ENCODE data around the gene GGT6.
A peak's percentile ranks its signal among the peaks of the same experiment; 100 is the strongest.

Gene GGT6

DNA sequence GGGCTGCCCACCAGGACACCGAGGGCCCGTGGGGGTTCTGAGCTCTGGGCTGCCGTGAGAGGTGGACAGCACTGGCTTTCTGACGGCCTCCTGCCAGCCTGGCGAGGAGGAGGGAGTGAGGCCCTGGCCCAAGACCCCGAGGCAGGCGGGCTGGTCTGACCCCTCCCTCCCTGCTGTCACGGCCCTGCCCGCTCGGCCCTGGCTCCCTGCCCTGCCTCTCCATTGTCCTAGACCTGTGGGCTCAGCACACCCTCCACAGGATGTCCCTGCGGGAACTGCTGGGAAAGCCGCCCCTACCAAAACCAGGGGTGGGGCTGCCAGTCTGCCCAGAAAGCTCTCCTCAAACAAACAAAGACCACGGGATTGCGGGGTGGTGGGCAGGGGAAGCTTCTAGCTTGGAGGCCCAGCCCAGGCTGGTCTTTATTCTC lies 41.0 kb downstream of the GGT6 start:
- peak; percentile 62 for DNase-seq

DNA sequence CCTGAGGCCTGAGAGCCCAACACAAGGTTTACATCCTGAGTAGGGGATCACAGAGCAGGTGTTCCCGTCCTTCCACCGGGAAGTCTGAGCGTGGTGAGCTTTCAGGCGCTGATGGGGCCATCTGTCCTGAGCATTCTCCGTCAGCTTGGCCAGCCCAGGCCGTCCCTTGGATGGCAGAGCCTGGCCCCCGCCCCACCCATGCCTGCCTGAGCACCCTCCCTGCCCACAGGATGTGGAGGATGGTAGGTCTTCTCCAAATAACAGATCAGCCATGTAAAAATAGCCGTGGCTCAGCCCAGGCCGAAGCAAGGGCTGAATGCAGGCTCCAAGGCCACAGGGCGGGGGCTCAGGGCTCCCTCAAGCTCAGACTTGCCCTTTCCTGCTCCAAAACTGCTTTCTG lies 41.5 kb downstream of the GGT6 start:
- no peak for DNase-seq

DNA sequence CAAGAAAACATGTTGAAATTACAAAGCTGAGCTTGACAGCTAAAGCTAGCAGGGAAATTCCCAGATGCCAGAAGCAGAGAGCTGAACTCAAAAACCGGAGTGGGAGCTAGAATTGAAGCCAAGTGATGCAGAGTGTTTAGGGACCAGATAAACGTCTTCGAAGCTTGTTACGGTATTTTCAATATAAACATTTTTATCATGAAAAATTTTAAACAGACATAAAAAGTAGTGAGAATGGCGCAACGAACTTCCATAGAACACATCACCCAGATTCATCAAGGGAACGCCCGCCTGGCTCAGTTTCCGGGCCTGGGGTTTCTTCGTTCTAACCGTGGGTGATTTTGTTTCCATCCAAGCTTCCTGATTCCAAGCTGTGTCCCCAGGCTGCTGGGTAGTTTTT lies 43.6 kb downstream of the GGT6 start:
- no peak for DNase-seq

- DNase-seq, result no peak
Measured at GRCh38 chr17:4515501-4515900, 44.9 kb downstream of the GGT6 start.

- no peak for DNase-seq
Measured at GRCh38 chr17:4514779-4515178, 45.6 kb downstream of the GGT6 start.

- no peak for DNase-seq
Measured at GRCh38 chr17:4514206-4514605, 46.2 kb downstream of the GGT6 start.

DNA sequence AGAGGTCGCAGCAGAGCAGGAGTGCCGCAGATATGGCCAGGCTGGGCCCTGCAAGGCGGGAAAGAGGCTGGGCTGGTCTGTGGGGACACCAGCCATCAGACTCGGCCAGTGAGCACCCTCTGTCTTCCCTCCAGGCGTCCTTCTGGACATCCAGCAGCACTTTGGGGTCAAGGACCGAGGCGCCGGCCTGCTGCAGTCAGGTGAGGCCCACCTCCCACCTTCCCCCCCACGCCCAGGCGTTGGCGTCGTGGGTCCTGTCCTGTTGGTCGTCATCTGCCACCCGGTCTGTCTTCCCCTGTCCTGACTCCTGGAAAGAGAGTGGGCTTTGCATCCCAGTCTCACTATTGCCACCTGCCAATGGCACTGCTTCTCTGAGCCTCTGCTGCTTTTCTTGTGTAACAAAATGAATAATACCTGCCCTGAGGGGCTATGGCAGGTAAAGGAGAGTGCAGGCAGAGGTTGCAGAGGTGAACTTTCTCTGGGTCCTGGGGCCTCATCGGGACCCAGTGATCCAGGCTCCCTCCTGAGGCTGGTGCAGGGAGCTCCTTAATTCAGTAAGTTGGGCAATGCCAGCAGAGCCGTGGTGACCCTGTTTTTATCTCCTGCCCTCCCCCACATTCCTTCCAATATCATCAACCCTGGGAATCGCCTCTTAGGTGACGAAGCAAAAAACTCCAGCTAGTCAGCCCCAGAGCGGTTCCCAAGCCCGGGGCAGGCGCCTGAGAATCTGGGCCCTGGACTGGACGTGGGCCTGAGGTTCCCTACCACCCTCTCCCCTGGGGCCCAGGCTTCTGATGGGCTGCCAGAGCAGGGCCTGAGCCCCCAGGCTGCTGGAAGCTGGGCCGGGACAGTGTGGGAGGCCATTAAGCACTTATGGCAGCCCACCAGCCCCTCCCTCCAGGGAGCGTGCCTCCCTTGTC lies 47.0 kb downstream of the GGT6 start:
- no peak for DNase-seq

DNA sequence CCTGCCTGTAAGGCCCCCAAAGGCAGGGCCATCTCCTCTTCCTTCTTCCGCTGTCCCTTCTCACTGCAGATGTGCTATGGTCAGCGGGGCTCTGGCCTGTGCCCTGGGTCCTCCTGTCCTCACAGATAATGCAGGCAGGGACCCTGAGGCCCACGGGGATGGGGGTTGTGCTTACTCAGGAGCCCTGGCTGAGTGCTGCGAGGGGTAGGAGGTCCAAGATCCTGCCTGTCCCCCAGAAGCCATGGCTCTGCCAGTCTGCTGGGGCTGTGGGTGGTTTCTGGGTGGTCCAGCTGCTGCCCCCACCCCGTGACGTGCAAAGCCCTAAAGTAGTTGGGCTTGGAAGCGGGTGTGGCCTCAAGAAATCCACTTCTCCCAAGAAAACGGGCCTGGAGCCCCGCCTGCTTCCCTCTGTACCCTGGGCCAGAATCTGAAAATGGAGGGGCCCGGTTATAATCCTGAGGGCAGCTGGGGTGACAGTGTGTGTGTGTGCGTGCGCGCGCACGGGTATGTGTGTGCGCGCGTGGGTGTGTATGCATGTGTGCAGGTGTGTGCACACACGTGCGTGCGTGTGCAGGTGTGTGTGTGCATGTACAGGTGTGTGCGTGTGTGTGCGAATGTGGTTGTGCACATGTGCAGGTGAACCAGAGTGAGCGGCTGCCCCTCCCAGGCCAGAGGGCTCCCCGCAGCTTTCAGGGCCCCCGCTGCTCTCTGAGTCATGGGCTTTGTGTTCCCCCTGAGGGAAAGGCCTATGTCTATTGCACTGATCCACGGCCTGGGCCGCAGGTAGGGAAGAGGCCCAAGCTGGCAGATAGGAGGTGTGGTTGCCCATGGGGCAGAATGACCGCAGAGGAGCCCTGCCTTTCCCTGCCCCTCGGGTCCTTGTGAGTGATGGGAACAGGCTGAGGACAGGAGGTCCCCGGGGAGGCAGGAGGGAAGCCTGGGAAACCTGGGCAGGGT lies 47.9 kb downstream of the GGT6 start:
- no peak for DNase-seq

- DNase-seq, result no peak
Measured at GRCh38 chr17:4511199-4511932, 49.0 kb downstream of the GGT6 start.

GRCh38 chr17:4510618-4510941 lies 49.8 kb downstream of the GGT6 start:
- DNase-seq, result no peak

- DNase-seq, result no peak
Measured at GRCh38 chr17:4509923-4510617, 50.3 kb downstream of the GGT6 start.

DNA sequence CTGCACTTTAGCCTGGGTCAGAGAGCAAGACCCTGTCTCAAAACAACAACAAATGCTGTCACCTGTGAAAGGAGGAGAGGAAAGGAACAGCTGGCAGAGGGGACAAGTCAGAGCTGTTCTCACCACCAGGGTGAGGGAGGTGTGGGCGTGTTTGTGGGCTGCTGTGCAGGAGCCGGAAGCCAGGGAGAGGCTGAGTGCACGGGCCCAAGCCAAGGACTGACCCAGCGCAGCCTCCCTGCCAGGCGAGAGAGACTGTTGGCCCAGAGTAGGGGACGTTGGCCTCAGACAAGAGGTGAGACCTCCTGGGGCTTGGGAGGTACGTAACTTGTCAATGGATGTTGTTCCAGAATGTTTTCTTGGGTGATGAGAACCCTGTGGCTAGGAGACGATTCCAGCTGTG lies 51.0 kb downstream of the GGT6 start:
- DNase-seq, result no peak

DNA sequence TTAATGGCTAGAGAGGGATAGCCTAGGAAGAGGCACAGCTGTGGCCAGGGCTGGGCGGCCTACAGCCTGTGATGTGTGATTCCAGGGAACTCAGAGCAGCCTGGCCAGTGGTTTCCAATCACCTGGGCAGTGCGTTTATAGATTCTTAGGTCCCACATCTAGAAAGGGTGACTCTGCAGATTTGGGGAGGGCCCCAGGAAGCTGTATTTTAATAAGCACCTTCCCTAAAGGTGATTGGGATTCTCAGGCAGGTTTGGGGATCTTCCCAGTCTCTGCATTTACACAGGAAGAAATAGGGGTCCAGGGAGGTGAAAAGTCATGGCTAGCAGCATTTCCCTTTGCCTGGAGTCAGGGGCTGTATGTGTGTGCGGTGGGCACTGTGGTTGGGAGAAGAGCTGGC lies 52.2 kb downstream of the GGT6 start:
- DNase-seq, result no peak

DNA sequence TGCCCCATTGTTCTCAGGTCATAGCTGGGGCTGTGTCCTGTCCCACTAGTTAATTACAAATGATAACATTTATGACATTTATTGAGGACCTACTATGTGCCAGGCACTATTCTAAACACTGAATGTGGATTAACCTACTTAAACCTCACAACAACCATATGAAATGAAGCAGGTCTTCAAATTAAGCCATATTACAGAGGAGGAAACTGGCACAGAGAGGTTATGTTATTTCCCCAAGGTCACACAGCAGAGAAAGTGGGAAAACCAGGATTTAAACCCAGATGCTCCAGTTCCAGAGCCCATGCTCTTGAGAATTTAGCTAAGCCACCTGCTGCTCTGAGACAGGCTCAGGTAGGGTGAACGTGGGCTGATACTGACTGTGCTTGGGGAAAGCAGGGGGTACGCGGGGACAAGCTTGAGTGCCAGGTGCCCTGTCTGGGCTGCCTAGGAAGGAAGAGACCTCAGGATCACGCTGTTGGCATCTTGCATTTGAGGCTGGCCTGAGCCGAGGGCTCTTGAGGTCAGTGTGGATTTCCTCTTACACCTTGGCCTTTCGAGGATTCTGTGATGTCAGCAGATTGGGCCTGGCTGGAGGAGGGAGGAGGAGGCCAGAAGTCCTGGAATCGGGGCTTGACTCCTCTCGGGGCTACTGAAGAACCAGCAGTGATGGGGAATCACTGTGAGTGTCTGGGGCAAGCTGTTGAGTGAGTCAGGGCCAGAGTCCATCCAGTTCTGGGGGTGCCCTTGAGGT lies 52.8 kb downstream of the GGT6 start:
- no peak for DNase-seq
